M059J (cell line): ENCODE measurements around the gene MS4A4A. TPM values are rescaled to one million over a fixed set of nuclear protein-coding genes. Genes with fewer than 3 reads are reported as not detected.
"Not testable (repeated sequence)": the region's sequence is repeated elsewhere in the genome, so short reads cannot be mapped to it uniquely, and the experiment has no call there.

Experiments
- DNase-seq: peaks from one replicate; pipeline ENCODE4 v3.0.0-alpha.2; 2012; ENCODE audit warnings: low read depth
- total RNA-seq: library from RNA; depleted of rRNA; stranded (reverse); fragments of >200 nt; shearing (Covaris generic); gene quantifications from 2 replicates; pipeline ENCODE4 v1.2.3, GENCODE V29; 2014

The MS4A4A gene
- total RNA-seq, 1 experiment from 2014 or later: 50.9 TPM

- DNase-seq: not testable (repeated sequence)
Observed at GRCh38 chr11:60301884-60302283, 21.4 kb downstream of the MS4A4A start.

- DNase-seq: peak; percentile 76
Observed at GRCh38 chr11:60303661-60304060, 23.2 kb downstream of the MS4A4A start.

GRCh38 chr11:60305906-60306619 lies 25.6 kb downstream of the MS4A4A start:
- DNase-seq: peak; percentile 88

GRCh38 chr11:60307507-60308195 lies 27.2 kb downstream of the MS4A4A start:
- DNase-seq: peak; percentile 73

GRCh38 chr11:60310407-60310998 lies 30.0 kb downstream of the MS4A4A start:
- no peak for DNase-seq

GRCh38 chr11:60314635-60315321 lies 34.3 kb downstream of the MS4A4A start:
- no peak for DNase-seq

- peak; percentile 64 for DNase-seq
Observed at GRCh38 chr11:60315871-60316270, 35.4 kb downstream of the MS4A4A start.

- DNase-seq: no peak
Observed at GRCh38 chr11:60316317-60316716, 35.9 kb downstream of the MS4A4A start.

GRCh38 chr11:60318726-60319125 lies 38.3 kb downstream of the MS4A4A start:
- peak; percentile 87 for DNase-seq

- no peak for DNase-seq
Observed at GRCh38 chr11:60321051-60321450, 40.6 kb downstream of the MS4A4A start.

GRCh38 chr11:60326955-60327354 lies 46.5 kb downstream of the MS4A4A start, which contains the start of gene MS4A6E:
Gene MS4A6E (plus strand): TSS chr11:60327255. CDS start chr11:60334896, 7,641 bp downstream.
- no peak for DNase-seq

- no peak for DNase-seq
Observed at GRCh38 chr11:60328460-60328859, 48.0 kb downstream of the MS4A4A start.

GRCh38 chr11:60332846-60333245 lies 52.4 kb downstream of the MS4A4A start:
- DNase-seq: no peak

- DNase-seq: peak; percentile 82
Observed at GRCh38 chr11:60334005-60334620, 53.6 kb downstream of the MS4A4A start.

- no peak for DNase-seq
Observed at GRCh38 chr11:60336767-60337391, 56.4 kb downstream of the MS4A4A start.

- no peak for DNase-seq
Observed at GRCh38 chr11:60338053-60338452, 57.6 kb downstream of the MS4A4A start.

- no peak for DNase-seq
Observed at GRCh38 chr11:60339356-60339755, 58.9 kb downstream of the MS4A4A start.

GRCh38 chr11:60343094-60343704 lies 62.7 kb downstream of the MS4A4A start:
- DNase-seq: no peak

GRCh38 chr11:60344146-60344545 lies 63.7 kb downstream of the MS4A4A start:
- DNase-seq: no peak

GRCh38 chr11:60345489-60345888 lies 65.0 kb downstream of the MS4A4A start:
- DNase-seq: peak; percentile 43
